WERI-Rb-1 (cell line): ENCODE measurements around the gene SLC22A17.

Source experiments
- DNase-seq: peaks from one replicate; pipeline ENCODE4 v3.0.0-alpha.2; 2020
- H3K27ac ChIP-seq: fragments of 250-450 bp; sonication (Bioruptor Pico); 2 replicates; pipeline ENCODE4 v1.5.1; 2020; ENCODE audit warnings: mild to moderate bottlenecking, moderate library complexity
- H3K27me3 ChIP-seq: fragments of 250-450 bp; sonication (Bioruptor Pico); 2 replicates; pipeline ENCODE4 v1.5.1; 2021; ENCODE audit warnings: mild to moderate bottlenecking, low read depth, moderate library complexity; ENCODE audit not compliant: insufficient read depth, severe bottlenecking
- H3K36me3 ChIP-seq: fragments of 250-450 bp; sonication (Bioruptor Pico); 2 replicates; pipeline ENCODE4 v1.5.1; 2020; ENCODE audit warnings: mild to moderate bottlenecking, moderate library complexity
- H3K4me3 ChIP-seq: 2 replicates; pipeline ENCODE4 v1.5.1; 2011; ENCODE audit warnings: low read depth, mild to moderate bottlenecking, control low read depth, low read length
- H3K9me3 ChIP-seq: fragments of 250-450 bp; sonication (Bioruptor Pico); 2 replicates; pipeline ENCODE4 v1.5.1; 2021; ENCODE audit warnings: mild to moderate bottlenecking, moderate library complexity; ENCODE audit not compliant: severe bottlenecking
- CTCF ChIP-seq: IDR thresholded peaks from 2 replicates; pipeline ENCODE4 v1.5.1; 2011; ENCODE audit warnings: low read depth, mild to moderate bottlenecking, control low read depth, inconsistent platforms, low read length

SLC22A17 gene

GRCh38 chr14:23299986-23300686 is 52.6 kb downstream of the SLC22A17 start:
- peak overlapping the region; percentile 98 for H3K27ac ChIP-seq
- H3K4me3 ChIP-seq: peak overlapping the region; percentile 75
- H3K36me3 ChIP-seq: peaks cover 22% of the 10 kb centered on the region
- DNase-seq: no peak
- no peak for TF ChIP-seq CTCF
- H3K27me3 ChIP-seq: no peaks in the 10 kb centered on the region
- no peaks in the 10 kb centered on the region for H3K9me3 ChIP-seq

DNA sequence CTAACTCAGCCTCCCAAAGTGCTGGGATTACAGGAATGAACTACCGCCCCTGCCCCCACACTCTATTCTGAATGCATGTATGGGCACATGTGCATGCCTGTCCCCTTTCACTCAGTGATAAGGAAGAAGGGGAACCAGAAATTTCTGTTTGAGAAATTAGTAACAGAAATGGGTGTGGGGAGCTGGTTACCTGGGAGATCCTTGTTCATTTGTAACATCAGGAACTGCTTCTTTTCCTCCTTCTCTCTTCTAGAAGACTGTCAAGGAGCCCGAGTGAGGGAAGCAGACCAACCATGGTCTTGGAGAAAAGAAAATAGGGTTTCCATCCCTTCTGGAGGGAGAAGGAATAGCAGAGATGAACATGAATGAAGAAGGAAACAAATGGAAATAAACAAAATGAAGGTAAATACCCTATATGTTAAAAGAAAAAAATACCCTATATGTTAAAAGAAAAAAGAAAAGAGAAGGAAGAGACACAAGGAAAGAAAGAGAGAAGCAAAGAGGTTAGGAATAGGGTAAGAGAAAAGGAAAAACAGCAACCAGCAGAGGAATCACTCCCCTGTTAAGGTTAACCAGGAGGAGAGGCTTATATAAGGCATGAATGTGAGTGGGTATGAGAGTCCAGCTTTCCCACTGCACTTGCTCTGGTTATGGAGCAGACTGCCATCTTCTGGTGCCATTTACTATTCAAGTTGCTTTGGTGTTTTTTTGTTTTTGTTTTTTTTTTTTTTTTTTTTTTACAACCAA is 53.3 kb downstream of the SLC22A17 start:
- Histone ChIP-seq H3K27ac (no peak overlapping the region), H3K9me3 (no peaks in the 10 kb centered on the region), H3K36me3 (peaks cover 22% of the 10 kb centered on the region), H3K4me3 (no peak overlapping the region), H3K27me3 (no peaks in the 10 kb centered on the region)
- TF ChIP-seq CTCF: peak; percentile 48
- no peak for DNase-seq

- no peak for TF ChIP-seq CTCF
- no peaks in the 10 kb centered on the region for H3K9me3 ChIP-seq
- H3K27ac ChIP-seq: no peak overlapping the region
- H3K27me3 ChIP-seq: no peaks in the 10 kb centered on the region
- no peak for DNase-seq
- H3K4me3 ChIP-seq: no peak overlapping the region
- peaks cover 22% of the 10 kb centered on the region for H3K36me3 ChIP-seq
These were observed 54.9 kb downstream of the SLC22A17 start for GRCh38 chr14:23297611-23298277.

- Histone ChIP-seq H3K27me3 (no peaks in the 10 kb centered on the region), H3K36me3 (peaks cover 22% of the 10 kb centered on the region), H3K9me3 (no peaks in the 10 kb centered on the region), H3K4me3 (no peak overlapping the region), H3K27ac (no peak overlapping the region)
- no peak for TF ChIP-seq CTCF
- DNase-seq: no peak
These were observed 55.6 kb downstream of the SLC22A17 start for GRCh38 chr14:23297096-23297495.
